Panc1 (cell line): ENCODE measurements around the gene METTL5.
"Not testable (repeated sequence)": the region's sequence is repeated elsewhere in the genome, so short reads cannot be mapped to it uniquely, and the experiment has no call there.

ENCODE experiments used
- CTCF ChIP-seq: fragments of 450-650 bp; IDR thresholded peaks from 2 replicates; pipeline ENCODE4 v1.5.1; 2017; ENCODE audit warnings: mild to moderate bottlenecking
- POLR2AphosphoS5 ChIP-seq: IDR thresholded peaks from 2 replicates; pipeline ENCODE4 v1.6.1; 2012; ENCODE audit warnings: mild to moderate bottlenecking, low read depth, low read length, moderate library complexity

DNA sequence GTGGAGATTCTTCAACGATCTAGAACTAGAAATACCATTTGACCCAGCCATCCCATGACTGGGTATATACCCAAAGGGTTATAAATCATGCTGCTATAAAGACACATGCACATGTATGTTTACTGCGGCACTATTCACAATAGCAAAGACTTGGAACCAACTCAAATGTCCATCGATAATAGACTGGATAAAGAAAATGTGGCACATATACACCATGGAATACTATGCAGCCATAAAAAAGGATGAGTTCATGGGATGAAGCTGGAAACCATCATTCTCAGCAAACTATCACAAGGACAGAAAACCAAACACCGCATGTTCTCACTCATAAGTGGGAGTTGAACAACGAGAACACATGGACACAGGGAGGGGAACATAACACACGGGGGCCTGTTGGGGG, 7.3 kb downstream of the METTL5 start:
- not testable (repeated sequence) for TF ChIP-seq CTCF, POLR2AphosphoS5
